GM19324 (cell line): ENCODE results near the gene MSANTD3.
"Not testable (repeated sequence)": the region's sequence is repeated elsewhere in the genome, so short reads cannot be mapped to it uniquely, and the experiment has no call there.

Experiments
- ATAC-seq: cut with Tn5 transposase; IDR thresholded peaks from one replicate; pipeline ENCODE4 v1.9.1; 2021; ENCODE audit warnings: mild to moderate bottlenecking, moderate library complexity; ENCODE audit not compliant: unreplicated experiment, low FRiP score

The MSANTD3 gene

DNA sequence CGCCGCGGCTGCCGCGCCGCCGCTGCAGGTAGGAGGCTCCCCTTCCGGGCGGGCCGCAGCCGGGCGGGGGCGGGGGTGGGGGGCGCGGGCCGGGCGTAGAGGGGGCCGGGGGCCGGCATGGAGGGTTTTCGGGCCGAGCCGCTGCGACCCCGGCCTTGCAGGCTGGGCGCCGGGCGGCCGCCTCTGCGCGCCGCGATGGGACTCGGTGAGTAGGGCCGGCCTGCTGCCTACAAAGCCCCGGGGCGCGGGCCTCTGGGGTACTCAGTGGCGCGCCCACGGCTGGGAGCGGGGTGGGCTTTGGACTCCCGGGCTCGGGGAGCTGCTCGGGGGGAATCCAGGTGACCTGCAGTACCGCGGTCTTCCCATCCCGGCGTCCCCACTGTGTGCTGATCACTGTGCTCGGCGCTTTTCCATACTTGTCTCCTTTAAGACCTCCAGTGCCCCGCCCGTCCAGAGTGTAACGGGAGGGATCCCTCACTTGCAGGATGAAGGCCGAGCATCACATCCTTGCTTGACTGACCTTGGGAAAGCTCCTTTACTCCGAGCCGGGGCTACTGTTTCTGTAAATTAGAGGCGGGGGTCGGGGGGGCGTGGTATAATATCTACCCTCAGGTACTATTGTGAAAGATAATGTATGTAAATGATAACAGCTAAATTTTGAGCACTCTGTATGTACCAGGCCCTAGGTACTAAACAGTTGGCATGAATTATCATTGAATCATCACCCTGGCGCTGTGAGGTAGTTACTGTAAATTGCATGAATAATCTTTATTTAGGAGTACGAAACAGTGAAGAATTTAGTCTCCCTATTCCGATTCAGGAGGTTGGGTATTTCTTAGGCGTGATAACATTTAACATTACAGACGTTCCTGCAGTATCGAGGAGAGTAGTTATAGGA lies 672 bp downstream of the MSANTD3 start:
- peak; percentile 62 for ATAC-seq

DNA sequence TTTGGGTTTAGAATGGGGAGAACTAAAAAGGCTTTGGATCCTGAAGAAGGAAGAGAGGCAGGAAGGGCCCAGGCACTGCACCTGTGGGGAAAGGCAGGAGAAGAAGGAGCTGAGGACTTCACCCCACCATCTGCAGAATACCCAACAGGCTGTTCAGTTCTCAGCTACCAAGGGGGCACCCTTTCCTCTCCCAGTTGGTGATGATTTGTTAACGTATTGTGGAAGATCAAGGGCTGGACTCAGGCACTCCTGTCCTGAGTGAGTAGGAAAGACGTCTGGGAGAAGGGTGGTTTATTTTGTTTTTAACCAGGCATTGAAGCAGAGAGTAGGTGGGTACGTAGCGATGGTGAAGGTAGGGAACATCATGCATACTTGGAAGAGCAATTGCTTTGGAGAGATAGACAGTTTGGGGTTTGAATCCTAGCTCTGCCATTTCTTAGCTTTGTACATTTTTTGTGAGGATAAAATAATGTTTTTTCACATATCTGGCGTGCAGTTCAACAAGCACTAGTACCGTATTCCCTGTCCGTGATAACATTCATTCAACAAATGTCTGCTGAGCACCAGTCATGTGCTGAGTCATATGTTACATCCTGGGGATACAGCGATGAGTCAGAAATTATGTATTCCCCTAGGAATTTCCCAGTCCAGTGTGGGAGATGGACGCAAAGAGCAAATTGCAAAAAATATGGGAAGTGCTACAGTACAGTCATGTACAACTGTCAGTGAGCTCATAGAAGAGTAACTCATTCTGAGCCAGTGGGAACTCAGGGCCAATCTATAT lies 2.1 kb downstream of the MSANTD3 start:
- no peak for ATAC-seq

DNA sequence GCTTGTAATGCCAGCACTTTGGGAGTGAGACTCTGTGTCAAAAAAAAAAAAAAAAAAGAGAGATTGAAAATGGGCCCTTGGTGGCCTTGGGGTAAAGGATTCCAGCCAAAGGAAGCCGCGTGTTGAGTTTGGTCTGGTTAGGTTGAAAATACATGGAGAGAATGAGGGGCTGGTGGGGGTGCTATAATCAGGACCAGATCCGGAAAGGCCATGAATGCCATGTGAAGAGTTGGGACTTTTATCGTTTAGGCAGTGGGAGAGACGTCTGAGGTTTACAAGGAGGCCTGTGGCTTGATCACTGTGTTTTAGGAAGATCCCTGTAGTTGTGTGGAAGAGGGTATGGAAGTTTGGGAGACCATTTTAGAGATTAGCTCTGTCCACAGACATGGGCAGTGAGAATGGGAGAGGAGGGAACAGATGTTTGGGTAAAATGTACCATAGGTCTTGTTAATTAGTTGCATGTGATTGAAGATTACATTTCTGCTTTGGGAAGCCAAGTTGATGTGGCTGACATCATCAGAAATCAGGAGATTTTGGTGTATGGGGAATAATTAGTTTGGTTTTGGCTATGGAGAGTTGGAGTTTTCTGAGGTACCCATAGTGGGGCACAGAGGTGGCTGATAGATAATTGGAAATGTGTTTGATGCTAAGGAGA lies 3.5 kb downstream of the MSANTD3 start:
- no peak for ATAC-seq

DNA sequence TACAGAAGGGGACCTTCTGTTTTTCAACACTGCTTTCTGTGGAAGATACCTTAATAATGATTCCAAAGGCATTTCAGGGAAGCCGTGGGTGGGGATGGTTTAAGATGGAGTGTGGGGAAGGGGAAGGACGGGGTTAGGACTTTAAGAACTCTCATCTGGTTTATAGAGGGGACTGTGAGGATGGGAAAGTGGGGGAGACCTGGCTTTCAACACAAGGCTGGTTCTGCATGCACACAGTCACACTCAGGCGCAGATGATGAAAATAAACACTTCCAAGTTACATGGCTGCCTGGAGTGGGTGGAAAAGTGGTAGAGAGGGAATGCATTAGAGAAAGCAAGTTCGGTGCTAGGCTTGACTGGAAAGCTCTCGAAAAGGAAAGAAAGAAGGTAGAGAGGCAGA lies 4.9 kb downstream of the MSANTD3 start:
- ATAC-seq = no peak

DNA sequence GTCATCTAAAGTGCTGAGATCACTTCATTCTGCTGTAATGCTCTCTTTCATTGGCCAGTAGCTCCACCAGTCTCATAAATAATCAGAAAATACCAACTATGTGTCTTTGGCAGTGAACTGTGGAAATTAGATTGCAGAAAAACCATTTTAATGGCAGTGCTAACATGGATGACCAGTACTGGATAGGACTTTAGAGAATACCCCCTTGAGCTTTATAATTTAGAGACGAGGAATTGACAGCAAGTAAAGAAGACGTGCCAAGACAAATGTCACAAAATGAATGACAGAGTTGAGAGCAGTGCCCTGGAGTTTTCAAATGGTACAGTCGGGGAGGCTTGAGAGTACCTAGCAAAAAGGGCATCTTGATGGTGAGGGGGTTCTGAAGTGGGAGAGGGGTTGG lies 5.8 kb downstream of the MSANTD3 start:
- no peak for ATAC-seq

DNA sequence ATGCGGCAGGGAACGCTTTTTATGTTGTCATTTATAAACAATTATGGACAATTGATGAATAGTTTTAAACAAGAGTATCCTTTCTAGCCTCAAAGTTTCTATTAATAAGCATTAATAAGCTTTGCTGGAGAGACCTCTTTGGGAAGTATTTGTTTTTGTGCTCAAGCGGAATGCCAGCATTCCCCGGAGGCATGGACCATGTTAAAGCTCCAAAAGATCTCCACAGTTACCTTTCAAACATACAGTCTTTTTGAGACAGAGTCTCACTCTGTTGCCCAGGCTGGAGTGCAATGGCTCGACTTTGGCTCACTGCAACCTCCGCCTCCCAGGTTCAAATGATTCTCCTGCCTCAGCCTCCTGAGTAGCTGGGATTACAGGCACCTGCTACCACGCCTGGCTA lies 9.6 kb downstream of the MSANTD3 start:
- no peak for ATAC-seq

DNA sequence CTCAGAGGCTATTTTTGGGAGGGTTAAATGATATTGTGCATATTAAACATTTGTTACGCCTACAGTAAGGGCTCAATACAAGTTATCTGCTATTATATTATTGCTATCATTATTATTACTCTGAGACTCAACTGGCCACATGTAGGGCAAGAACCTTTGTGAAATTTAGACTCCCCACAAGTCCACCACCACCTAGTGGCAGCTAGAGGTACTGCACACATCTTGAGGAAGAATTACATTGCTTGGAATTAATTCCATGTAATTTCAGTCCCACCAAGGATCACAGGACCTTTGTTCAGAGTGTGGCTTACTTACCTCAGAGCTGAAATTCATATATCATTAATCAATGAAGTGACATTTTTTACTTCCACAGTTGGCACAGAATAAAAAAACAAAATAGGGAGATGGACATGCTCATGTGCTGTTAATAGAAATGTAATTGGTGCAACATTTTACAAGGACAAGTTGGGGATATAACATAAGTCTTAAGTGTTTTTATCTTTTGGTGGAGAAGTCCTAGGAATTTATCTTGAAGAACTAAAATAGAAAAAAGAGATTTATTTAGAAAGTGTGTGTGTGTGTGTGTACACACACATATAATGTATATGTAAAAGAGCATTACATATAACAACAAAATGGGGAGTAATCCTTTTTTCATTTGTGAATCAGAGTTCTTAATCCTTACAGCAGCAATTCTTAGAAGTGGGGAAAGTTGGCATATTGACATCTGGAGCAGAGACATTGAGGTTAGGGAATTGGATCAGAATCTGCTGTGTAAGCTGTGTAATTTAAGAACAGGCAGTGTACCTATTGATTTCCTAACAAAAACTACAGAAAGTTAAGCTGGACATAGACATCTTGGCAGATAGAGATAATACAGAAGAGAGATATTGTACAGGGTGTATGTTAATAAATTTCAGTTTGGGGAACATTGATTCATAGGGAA lies 11.2 kb downstream of the MSANTD3 start:
- no peak for ATAC-seq

DNA sequence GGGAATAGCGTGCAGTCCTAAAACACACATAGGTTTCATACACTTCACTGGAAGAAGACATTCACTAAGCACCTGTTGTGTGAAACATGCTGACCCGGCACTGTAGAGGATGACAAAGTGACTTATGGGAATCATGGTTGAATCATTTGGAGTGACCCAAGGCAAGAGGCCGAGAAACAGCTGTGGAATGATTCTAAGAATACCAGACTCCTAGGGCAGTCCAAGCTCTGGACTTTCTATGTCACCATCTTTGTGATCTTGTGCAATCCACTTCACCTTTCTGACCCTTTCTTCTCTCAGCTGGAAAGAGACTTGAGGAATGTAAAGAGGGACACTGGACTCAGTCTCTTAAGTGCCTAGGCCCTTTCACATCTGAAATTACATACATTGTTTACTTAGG lies 13.1 kb downstream of the MSANTD3 start:
- ATAC-seq = no peak

DNA sequence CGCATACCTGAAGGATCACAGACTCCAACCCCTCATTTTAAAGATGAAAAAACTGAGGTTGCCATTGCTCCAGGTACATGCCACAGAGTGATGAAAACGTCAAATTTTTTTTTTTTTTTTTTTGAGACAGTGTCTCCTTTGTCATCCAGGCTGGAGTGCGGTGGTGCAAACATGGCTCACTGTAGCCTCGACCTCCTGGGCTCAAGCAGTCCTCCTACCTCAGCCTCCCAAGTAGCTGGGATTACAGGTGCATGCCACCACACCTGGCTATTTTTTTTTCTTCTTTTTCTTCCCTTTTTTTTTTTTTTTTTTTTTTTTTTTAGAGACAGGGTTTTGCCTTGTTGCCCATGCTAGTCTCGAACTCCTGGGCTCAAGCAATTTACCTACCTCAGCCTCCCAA lies 13.5 kb downstream of the MSANTD3 start:
- not testable (repeated sequence) for ATAC-seq

DNA sequence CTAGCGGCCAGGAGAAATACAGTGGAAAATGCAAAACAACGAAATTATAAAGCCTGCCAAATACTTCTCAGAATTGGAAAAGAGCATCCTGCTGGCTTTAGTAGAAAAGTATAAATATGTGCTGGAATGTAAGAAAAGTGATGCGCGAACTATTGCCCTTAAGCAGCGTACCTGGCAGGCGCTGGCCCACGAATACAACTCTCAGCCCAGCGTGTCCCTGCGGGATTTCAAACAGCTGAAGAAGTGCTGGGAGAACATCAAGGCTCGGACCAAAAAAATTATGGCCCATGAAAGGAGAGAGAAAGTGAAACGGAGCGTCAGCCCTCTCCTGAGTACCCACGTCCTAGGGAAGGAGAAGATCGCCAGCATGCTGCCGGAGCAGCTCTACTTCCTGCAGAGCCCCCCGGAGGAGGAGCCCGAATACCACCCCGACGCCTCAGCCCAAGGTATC lies 15.0 kb downstream of the MSANTD3 start:
- ATAC-seq = no peak

DNA sequence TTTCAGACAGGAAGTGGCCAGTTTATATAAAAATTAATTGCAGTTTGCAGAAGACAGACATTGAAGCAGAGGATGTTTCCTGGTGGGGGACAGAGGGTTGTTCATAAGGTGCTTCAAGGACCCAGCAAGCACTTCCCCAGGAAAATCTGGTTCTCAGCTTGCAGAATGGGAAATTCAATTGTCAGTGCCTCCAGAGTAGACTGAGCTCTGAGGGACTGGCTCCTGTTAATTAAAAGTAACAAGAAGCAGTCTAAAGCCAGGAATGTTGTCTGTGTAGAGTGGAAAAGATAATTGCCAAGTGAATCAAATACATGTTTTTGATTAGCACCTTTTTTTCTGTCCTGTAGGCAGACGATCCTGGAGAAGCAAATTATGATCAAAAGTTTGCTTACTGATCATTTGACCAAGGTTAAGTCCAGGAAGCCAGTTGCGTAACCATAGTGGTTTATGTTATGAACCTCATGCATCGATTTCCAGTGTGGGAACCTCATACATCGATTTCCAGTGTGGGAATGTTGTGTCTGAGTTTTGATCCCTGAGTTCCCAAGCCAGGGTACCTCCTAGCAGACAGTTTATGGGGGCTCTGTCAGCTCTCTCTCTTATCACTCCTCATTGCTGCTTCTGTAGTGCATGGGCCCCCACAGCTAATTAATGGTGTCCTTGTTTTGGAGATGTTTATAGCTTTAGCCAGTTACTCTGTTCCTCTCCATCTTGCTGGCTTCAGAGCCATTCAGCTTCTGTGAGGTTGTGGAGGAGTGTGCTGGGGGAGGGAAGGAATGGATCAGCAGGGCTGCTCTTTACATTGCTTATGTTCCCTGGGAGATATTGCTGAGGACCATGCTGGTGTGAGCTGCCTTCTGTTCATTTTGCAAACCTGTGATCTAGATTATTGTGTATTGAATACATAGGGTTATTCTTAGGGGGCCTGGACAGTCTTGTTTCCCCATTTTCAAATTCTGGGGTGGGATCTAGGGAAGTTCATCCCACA lies 17.1 kb downstream of the MSANTD3 start:
- no peak for ATAC-seq

DNA sequence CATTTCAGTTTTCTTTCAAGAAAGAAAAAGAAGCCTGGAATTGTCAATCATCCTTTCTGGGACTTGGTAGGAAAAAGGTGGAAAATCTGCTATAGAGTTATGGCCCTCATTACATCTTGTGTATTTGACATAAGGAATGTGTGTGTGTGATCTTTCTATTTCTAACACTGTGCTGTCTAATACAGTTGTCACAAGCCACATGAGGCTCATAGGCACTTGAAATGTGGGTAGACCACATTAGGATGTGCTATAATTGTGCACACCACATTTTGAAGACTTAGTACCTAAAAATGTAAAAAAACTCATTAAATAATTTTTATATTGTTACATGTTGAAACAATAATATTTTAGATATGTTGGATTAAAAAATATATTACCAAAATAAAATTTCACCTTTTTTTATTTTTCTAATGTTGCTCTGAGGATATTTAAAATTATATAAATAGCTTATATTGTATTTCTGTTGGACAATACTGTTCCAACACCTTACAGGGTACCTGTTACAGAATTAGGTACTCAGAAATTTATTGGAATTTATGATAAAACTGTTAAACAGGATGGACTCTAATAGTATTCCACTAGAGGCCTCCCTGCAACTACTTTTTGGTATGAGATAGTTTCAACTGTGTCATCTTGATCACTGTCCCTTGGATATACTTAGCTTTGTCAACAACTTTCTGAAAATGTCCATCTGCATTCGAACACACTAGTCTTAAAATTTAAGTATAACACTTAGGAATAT lies 18.4 kb downstream of the MSANTD3 start:
- no peak for ATAC-seq

DNA sequence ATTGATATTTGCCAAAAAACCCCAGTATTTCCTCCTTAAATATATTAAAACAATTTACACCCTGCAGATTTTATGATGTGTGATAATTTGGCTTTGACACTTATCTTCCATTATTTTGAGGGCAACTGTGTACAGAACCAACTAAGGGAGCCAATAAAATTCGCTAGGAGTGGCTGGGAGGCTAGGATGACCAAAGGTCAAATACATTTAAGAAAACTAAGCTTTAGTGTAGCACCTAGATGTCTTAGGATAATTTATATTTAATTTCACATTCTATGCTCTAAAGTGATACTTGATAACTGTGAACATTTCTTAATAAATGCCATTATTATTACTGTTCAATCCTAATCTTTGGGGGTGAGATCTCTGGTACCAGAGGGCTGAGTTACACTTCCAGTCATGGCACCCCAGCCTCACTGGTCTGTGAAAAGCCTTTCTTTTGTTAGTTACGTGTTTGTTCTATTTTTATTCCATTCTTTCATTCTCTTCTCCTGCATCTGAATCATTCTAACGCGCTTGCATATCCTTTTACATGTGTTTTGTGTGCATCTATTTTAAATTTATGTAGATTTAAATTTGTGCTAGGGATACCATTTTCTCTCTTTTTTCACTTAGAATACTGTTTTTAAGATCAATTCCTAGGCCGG lies 19.1 kb downstream of the MSANTD3 start:
- ATAC-seq = no peak

DNA sequence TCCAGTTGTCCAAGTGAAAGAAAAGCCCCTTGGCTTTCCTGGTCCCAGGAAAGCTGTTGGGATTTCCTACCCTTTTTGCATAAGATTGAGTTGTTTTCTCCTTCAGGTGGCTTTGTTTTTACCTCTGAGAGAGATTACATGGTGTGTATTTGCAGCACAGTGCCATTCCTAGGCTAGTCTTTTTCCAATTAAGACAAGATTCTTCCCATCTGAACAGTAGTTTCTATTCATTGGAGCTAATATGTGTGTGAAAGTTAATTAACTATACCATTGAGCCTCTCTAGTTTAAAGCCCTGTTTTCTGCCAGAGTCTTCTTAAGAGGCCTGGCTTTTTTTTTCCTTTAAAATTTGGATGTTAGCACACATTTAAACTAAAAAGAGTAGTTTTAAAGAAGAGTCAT lies 20.1 kb downstream of the MSANTD3 start:
- no peak for ATAC-seq

DNA sequence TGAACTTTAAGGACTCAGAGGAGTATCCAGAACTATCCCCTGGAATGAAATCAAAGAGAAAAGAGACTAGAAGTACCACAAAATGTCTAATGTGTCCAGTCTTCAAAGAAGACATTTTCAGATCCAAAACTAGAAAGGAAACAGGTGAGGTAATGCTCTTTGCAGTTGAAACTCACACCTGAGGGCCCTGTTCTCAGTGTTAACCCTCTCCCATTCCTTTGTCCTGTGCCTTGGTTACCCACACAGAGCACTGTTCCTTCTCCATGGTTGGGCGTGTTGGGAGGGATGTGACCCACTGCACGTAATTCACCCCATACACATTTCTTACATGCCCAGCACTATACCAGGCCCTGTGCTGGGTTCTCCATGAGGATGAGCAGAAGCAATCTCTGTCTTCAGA lies 21.3 kb downstream of the MSANTD3 start:
- no peak for ATAC-seq

DNA sequence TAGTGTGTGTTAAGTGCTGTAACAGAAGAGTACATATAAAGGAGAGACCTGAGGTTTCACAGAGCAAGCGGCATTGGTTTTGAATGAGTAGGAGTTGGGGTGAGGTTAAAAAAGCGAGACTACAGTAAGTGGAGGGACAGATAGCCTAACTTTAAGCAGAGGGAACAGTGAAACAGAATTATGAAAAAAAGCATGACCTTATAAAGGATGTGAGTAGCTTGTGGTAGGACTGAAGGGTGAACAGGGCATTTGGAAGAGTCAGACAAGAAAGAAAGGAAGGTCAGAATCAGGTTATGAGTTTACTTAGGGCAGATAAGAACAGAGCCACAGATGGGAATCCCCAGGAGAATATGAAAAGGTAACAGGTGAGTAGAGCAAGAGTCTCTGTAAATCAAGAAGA lies 22.5 kb downstream of the MSANTD3 start:
- no peak for ATAC-seq

DNA sequence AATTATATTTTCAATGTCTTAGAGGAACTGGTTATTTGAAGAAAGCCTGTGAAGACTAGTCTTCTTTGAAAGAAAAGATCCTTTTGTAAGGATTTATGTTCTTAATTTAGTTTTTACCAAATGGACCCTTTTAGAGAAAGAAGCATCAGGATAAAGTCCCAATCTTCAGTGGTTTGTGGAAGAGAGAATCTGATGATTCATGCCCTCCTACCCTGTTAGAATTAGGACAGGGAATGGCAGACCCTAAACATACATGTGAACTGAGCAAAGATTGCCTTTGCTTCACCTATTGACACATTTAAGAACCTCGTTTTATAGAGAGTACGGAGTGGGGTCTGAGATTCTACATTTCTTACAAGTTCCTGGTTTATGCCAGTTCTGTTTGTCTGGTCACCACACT lies 26.0 kb downstream of the MSANTD3 start:
- ATAC-seq = no peak

DNA sequence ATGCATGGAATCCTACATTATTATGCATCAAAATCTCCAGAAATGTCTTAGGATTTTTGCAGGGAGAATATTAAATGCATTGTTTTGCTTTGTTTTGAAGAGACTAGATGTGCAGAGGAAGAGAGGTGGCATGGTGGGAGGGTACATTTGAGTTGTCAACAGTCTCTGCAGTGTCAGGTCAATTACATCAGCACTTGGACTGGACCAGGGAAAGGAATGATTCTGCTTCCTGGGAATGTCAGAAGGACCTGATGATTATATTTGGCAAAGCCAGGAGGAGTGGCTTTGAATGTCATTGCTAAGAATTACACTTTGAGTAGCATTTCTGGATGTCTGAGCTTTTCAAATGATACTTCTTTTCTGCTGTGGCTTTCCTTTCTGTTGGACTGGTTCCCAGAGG lies 28.5 kb downstream of the MSANTD3 start:
- ATAC-seq = no peak
